Mesenteric fat pad (tissue), 1 donor: ENCODE results near the gene PANX2. TPM values are rescaled to one million over a fixed set of nuclear protein-coding genes. Genes with fewer than 3 reads are reported as not detected.

Source experiments
- DNase-seq: peaks from one replicate; pipeline ENCODE4 v3.0.0-alpha.2; 2020; ENCODE audit warnings: low spot score
- total RNA-seq: library from RNA; stranded (reverse); fragmentation: NEBNext Ultra II Directional; extraction: Animal tissue kit (Norgen Biotek cat#: 25700); gene quantifications from one replicate; pipeline ENCODE4 v1.2.1, GENCODE V29; 2021
- donor health status: DM: yes; HTN: yes; CAD: no.

PANX2 gene
- total RNA-seq, 1 donor from 2014 or later = 1.9 TPM

- DNase-seq = no peak
These were observed 55.7 kb downstream of the PANX2 start for GRCh38 chr22:50226063-50226874.

- no peak for DNase-seq
These were observed 56.3 kb downstream of the PANX2 start for GRCh38 chr22:50226875-50227165.

DNA sequence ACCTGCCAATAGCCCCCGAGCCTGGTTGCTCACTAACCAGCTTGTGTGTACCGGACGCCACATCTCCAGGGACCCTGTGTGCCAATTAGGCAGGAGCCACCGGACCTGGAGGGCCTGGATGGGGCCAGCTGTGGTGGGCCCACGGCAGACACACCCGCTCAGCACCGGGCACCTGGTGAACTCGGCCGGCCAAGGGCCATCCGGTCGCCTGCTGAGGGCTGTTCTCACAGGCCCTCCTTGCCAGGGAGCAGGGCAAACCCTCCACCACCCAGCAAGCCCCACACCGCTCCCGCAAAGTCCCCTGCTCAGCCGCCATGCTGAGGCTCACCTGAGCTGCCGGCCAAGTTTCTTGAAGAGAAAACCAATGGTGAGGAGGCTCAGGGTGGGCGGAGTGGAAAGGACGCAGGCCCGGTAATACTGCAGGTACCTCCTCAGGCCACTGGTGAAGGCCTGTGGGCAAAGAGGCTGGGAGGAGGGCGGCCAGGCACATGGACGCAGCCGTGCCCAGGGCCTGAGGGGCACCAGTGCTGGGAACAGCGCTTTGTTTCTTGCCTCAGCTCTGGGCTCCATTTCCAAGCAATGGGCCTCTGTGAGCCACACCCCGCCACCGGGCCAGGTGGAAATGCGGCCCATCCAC, 57.2 kb downstream of the PANX2 start:
- DNase-seq = no peak

DNA sequence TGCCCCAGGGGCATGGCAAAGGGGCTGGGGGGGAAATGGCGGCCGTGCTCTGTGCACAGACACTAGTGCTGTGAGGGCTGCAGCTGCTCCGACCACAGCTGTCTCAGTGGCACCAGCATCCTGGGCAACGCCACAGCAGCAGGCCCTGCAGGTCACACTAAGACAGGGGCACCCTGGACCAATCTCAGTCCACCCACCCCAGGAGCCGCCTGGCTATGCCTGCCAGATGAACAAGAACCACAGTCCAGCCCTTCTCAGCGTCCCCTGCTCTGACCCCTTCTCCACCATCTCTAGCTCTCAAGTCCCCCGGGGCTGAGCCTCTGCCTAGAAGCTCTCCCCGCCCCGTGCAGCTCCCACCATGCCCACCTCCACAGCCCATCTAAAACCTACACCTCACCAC, 57.8 kb downstream of the PANX2 start:
- no peak for DNase-seq

GRCh38 chr22:50229370-50229769, 58.8 kb downstream of the PANX2 start:
- DNase-seq = no peak

Other genes with a start within 250 kb of the PANX2 start
- gene PIM3, start 210.0 kb upstream of the PANX2 start, total RNA-seq = 124 TPM
- gene IL17REL, start 158.0 kb upstream of the PANX2 start, total RNA-seq = not detected
- gene TTLL8, start 112.4 kb upstream of the PANX2 start, total RNA-seq = not detected
- gene MLC1, start 85.3 kb upstream of the PANX2 start, total RNA-seq = 0.26 TPM
- 0.87 TPM for gene MOV10L1, start 80.7 kb upstream of the PANX2 start, total RNA-seq
- gene TRABD, start 15.2 kb downstream of the PANX2 start, total RNA-seq = 42.3 TPM
- 23.8 TPM for gene SELENOO, start 30.3 kb downstream of the PANX2 start, total RNA-seq
- gene TUBGCP6, start 74.3 kb downstream of the PANX2 start, total RNA-seq = 27.6 TPM
- gene HDAC10, start 80.5 kb downstream of the PANX2 start, total RNA-seq = 24.4 TPM
- 20.0 TPM for gene MAPK12, start 91.0 kb downstream of the PANX2 start, total RNA-seq
- gene MAPK11, start 99.6 kb downstream of the PANX2 start, total RNA-seq = 24.2 TPM
- 108 TPM for gene PLXNB2, start 136.9 kb downstream of the PANX2 start, total RNA-seq
- 2.2 TPM for gene DENND6B, start 156.3 kb downstream of the PANX2 start, total RNA-seq
- gene PPP6R2, start 172.6 kb downstream of the PANX2 start, total RNA-seq = 45.3 TPM